ENCODE data around the gene KDM3B.

The KDM3B gene

DNA sequence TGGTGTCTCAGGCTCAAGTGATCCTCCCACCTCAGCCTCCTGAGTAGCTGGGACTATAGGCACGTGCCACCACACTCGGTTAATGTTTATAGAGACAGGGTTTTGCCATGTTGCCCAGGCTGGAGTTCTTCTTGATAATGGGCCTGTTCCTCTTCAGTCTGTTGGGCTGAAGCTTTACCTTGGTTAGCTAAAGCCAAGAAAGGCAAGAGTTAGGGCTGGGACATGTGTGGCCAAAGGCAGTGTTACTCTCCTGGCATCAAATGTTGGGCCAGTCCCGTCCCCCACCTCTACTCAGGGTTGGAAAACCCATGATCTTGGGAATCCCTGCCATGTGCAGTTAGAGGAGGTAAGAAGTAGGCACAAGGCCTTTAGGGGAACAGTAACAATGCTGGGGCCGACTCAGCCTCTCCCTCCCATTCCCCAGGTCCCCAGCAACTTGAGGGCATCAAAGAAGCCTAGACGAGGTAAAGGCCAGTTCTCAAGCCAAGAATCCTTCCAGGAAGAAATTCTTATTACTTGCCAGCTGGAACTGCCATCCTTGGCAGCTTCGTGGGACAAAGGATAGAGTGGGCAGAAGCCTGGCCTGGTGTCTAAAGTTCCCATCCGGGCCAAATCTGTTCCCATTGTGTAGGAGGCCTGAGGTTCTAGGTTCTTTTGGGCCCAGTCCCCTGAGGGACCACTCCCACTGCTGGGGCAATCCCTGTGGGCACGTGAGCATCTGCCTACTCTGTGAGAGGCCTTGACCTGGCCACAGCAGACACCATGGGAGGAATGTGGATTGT lies 117.2 kb downstream of the KDM3B start:
- Histone ChIP-seq H3K9me3 (ENCODE audit: insufficient read depth, low read length, severe bottlenecking) (no peaks in the 10 kb centered on the region), H3K27ac (ENCODE audit: low read length) (no peak overlapping the region), H3K79me2 (ENCODE audit: insufficient read depth, low read length) (peaks cover 20% of the 10 kb centered on the region), H3K4me3 (ENCODE audit: low read depth in 1 of 2, low read length in 2 of 2) (no peak overlapping the region), H3K36me3 (ENCODE audit: insufficient read depth, low read length) (peaks cover 19% of the 10 kb centered on the region), H3K9ac (ENCODE audit: low read depth, low read length) (no peak overlapping the region), H3K27me3 (ENCODE audit: insufficient read depth, low read length, poor library complexity) (no peaks in the 10 kb centered on the region), H3K4me2 (ENCODE audit: insufficient read depth, low read length) (no peak overlapping the region), H2AFZ (ENCODE audit: low read depth, low read length) (no peak overlapping the region), H4K20me1 (ENCODE audit: insufficient read depth, low read length) (peaks cover 32% of the 10 kb centered on the region), H3K4me1 (ENCODE audit: insufficient read depth, low read length) (peaks cover 29% of the 10 kb centered on the region)
- TF ChIP-seq, protein P1, sequence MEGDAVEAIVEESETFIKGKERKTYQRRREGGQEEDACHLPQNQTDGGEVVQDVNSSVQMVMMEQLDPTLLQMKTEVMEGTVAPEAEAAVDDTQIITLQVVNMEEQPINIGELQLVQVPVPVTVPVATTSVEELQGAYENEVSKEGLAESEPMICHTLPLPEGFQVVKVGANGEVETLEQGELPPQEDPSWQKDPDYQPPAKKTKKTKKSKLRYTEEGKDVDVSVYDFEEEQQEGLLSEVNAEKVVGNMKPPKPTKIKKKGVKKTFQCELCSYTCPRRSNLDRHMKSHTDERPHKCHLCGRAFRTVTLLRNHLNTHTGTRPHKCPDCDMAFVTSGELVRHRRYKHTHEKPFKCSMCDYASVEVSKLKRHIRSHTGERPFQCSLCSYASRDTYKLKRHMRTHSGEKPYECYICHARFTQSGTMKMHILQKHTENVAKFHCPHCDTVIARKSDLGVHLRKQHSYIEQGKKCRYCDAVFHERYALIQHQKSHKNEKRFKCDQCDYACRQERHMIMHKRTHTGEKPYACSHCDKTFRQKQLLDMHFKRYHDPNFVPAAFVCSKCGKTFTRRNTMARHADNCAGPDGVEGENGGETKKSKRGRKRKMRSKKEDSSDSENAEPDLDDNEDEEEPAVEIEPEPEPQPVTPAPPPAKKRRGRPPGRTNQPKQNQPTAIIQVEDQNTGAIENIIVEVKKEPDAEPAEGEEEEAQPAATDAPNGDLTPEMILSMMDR (IDR thresholded peaks at IDR 0.05; ENCODE audit: borderline replicate concordance, extremely low read depth, low read length, poor library complexity, severe bottlenecking): no peak
- TF ChIP-seq EZH2 (IDR thresholded peaks at IDR 0.05; ENCODE audit: borderline replicate concordance, low read depth, low read length, severe bottlenecking): no peak
- ATAC-seq (ENCODE audit: insufficient read depth, low read depth) (no peak), DNase-seq (no peak)

DNA sequence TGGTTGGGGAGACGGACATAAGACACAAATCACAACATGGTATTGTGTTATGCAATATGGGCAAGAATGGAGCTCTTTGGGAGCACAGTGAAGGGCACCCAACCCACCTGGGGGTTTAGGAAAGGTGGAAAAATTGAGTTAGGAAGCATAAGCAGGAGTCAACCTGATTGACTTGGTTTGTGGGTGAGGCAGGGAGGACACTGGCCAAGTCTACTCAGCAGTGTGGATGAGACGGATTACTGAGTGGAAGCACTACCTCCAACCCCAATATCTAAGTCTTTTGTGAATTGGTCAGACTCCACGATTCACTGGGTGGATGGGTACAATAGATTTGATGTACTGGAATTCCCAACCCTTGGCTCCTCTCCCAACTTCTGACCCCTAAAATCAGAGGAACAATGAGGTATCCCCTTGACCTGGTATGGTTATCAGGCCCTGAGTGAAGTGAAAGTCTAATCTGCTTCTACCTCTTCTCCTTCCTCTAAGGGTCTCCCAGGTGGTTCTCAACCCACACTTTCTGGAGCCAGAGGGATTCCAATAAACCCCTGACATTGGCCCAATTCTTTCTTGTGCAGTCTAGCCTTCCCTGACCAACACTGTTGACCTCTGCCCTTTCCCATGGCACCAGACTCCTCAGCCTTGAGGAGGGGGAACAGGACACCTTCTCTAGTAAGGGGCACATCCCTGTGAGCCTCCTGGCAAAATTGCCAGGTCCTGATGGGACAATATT lies 118.0 kb downstream of the KDM3B start:
- Histone ChIP-seq H3K4me3 (ENCODE audit: low read depth in 1 of 2, low read length in 2 of 2) (no peak overlapping the region), H3K27me3 (ENCODE audit: insufficient read depth, low read length, poor library complexity) (no peaks in the 10 kb centered on the region), H2AFZ (ENCODE audit: low read depth, low read length) (no peak overlapping the region), H4K20me1 (ENCODE audit: insufficient read depth, low read length) (peaks cover 32% of the 10 kb centered on the region), H3K4me1 (ENCODE audit: insufficient read depth, low read length) (peaks cover 29% of the 10 kb centered on the region), H3K9ac (ENCODE audit: low read depth, low read length) (no peak overlapping the region), H3K79me2 (ENCODE audit: insufficient read depth, low read length) (peaks cover 20% of the 10 kb centered on the region), H3K36me3 (ENCODE audit: insufficient read depth, low read length) (peaks cover 19% of the 10 kb centered on the region), H3K4me2 (ENCODE audit: insufficient read depth, low read length) (no peak overlapping the region), H3K9me3 (ENCODE audit: insufficient read depth, low read length, severe bottlenecking) (no peaks in the 10 kb centered on the region), H3K27ac (ENCODE audit: low read length) (no peak overlapping the region)
- ATAC-seq (ENCODE audit: insufficient read depth, low read depth) (no peak), DNase-seq (no peak)
- TF ChIP-seq EZH2 (IDR thresholded peaks at IDR 0.05; ENCODE audit: borderline replicate concordance, low read depth, low read length, severe bottlenecking): no peak
- TF ChIP-seq, protein P1 (IDR thresholded peaks at IDR 0.05; ENCODE audit: borderline replicate concordance, extremely low read depth, low read length, poor library complexity, severe bottlenecking): no peak

DNA sequence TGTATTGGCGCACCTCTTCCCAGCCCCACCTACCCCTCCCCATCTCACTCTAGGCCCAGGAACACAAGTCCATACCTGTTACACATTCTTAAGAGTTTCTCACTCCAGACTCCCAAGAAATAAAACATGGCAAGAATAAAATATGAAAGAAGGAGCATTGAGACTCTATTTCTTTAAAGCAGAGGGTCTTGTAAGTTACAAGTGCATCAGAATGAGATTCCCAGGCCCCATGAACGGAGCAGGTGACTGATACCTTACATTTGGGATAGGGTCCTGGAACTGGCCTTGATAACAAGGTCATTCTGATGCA lies 118.5 kb downstream of the KDM3B start:
- Histone ChIP-seq H3K4me2 (ENCODE audit: insufficient read depth, low read length) (no peak overlapping the region), H3K4me3 (ENCODE audit: low read depth in 1 of 2, low read length in 2 of 2) (no peak overlapping the region), H3K27ac (ENCODE audit: low read length) (no peak overlapping the region), H4K20me1 (ENCODE audit: insufficient read depth, low read length) (peaks cover 27% of the 10 kb centered on the region), H3K4me1 (ENCODE audit: insufficient read depth, low read length) (peaks cover 24% of the 10 kb centered on the region), H3K36me3 (ENCODE audit: insufficient read depth, low read length) (peaks cover 16% of the 10 kb centered on the region), H3K9ac (ENCODE audit: low read depth, low read length) (no peak overlapping the region), H2AFZ (ENCODE audit: low read depth, low read length) (no peak overlapping the region), H3K27me3 (ENCODE audit: insufficient read depth, low read length, poor library complexity) (no peaks in the 10 kb centered on the region), H3K79me2 (ENCODE audit: insufficient read depth, low read length) (peaks cover 15% of the 10 kb centered on the region), H3K9me3 (ENCODE audit: insufficient read depth, low read length, severe bottlenecking) (no peaks in the 10 kb centered on the region)
- no peak for DNase-seq
- TF ChIP-seq, protein P1 (IDR thresholded peaks at IDR 0.05; ENCODE audit: borderline replicate concordance, extremely low read depth, low read length, poor library complexity, severe bottlenecking): no peak
- no peak for TF ChIP-seq EZH2 (IDR thresholded peaks at IDR 0.05; ENCODE audit: borderline replicate concordance, low read depth, low read length, severe bottlenecking)
- ATAC-seq (ENCODE audit: insufficient read depth, low read depth): no peak
